Type B pancreatic cell (in vitro differentiated cells): ENCODE data around the gene PCLAF. TPM values are rescaled to one million over a fixed set of nuclear protein-coding genes. Genes with fewer than 3 reads are reported as not detected.
"Not testable (repeated sequence)": the region's sequence is repeated elsewhere in the genome, so short reads cannot be mapped to it uniquely, and the experiment has no call there.

Source experiments
- DNase-seq: peaks from one replicate; pipeline ENCODE4 v3.0.0; 2021; ENCODE audit warnings: mixed read lengths; ENCODE audit not compliant: unreplicated experiment; ENCODE audit errors: extremely low spot score
- H3K27ac Mint-ChIP-seq: 2 replicates; pipeline ENCODE4 v1.8.0; 2021; ENCODE audit warnings: mild to moderate bottlenecking, mixed read lengths
- H3K27me3 Mint-ChIP-seq: 2 replicates; pipeline ENCODE4 v1.8.0; 2021; ENCODE audit warnings: mixed read lengths
- H3K36me3 Mint-ChIP-seq: 2 replicates; pipeline ENCODE4 v1.8.0; 2021; ENCODE audit warnings: mixed read lengths
- H3K4me1 Mint-ChIP-seq: one replicate; pipeline ENCODE4 v1.8.0; 2021; ENCODE audit warnings: mixed read lengths; ENCODE audit not compliant: unreplicated experiment
- H3K4me3 Mint-ChIP-seq: 2 replicates; pipeline ENCODE4 v1.8.0; 2021; ENCODE audit warnings: mild to moderate bottlenecking, mixed read lengths
- H3K9me3 Mint-ChIP-seq: 2 replicates; pipeline ENCODE4 v1.8.0; 2021; ENCODE audit warnings: mixed read lengths
- total RNA-seq: library from RNA; stranded (reverse); gene quantifications from 2 replicates; pipeline ENCODE4 v1.2.1, GENCODE V29; 2021; ENCODE audit warnings: low replicate concordance
- TF ChIP-seq, protein P1 (sequence below): fragments of 200-600 bp; sonication (generic); conservative IDR thresholded peaks from 2 replicates; pipeline ENCODE4 v1.5.0; 2021; ENCODE audit warnings: antibody characterized with exemption, mild to moderate bottlenecking

PCLAF gene
- total RNA-seq, 1 donor from 2014 or later = 45.9 TPM

DNA sequence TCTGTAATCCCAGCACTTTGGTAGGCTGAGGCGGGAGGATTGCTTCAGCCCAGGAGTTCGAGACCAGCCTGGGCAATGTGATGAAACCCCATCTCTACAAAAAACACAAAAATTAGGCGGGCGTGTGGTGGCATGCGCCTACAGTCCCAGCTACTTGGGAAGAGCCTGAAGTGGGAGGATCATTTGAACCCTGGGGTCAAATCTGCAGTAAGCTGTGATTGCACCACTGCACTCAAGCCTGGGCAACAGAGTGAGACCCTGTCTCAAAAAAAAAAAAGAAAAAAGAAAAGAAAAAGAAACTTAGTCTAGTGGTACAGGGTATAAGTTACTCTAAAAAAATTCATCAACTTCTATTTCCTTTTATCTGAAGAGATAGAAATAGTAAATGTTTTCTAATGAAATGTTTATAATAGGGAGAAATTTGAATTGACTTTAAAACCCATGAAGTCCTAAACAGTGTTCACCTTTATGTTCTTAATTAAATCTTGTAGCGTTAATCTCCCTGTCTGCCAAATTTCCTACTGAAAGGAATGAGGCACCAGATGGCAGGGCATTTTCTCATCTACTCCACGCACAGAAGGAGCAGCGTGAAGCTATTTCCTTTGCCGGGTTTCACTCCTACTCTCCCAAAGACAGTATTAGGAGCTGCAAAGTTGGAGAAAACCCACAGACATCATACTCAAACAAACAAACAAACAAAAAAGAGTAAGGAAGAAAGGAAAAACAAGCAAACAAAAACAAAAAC lies 1.9 kb downstream of the PCLAF start:
- Mint-ChIP-seq H3K4me3 (peak overlapping the region; percentile 96), H3K27ac (no peak overlapping the region), H3K9me3 (no peaks in the 10 kb centered on the region), H3K36me3 (peaks cover 9% of the 10 kb centered on the region), H3K4me1 (peaks cover 16% of the 10 kb centered on the region), H3K27me3 (no peaks in the 10 kb centered on the region)
- TF ChIP-seq, protein P1, sequence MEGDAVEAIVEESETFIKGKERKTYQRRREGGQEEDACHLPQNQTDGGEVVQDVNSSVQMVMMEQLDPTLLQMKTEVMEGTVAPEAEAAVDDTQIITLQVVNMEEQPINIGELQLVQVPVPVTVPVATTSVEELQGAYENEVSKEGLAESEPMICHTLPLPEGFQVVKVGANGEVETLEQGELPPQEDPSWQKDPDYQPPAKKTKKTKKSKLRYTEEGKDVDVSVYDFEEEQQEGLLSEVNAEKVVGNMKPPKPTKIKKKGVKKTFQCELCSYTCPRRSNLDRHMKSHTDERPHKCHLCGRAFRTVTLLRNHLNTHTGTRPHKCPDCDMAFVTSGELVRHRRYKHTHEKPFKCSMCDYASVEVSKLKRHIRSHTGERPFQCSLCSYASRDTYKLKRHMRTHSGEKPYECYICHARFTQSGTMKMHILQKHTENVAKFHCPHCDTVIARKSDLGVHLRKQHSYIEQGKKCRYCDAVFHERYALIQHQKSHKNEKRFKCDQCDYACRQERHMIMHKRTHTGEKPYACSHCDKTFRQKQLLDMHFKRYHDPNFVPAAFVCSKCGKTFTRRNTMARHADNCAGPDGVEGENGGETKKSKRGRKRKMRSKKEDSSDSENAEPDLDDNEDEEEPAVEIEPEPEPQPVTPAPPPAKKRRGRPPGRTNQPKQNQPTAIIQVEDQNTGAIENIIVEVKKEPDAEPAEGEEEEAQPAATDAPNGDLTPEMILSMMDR = no peak
- DNase-seq = no peak

- Mint-ChIP-seq H3K27ac (no peak overlapping the region), H3K27me3 (no peaks in the 10 kb centered on the region), H3K4me3 (no peak overlapping the region), H3K36me3 (no peaks in the 10 kb centered on the region), H3K4me1 (no peaks in the 10 kb centered on the region), H3K9me3 (no peaks in the 10 kb centered on the region)
- TF ChIP-seq, protein P1 = no peak
- DNase-seq = no peak
Measured at GRCh38 chr15:64373360-64373759, 7.9 kb downstream of the PCLAF start.

GRCh38 chr15:64371383-64371782 lies 9.9 kb downstream of the PCLAF start:
- not testable (repeated sequence) for H3K27me3 Mint-ChIP-seq, H3K9me3 Mint-ChIP-seq

GRCh38 chr15:64369078-64369607 lies 12.1 kb downstream of the PCLAF start:
- Mint-ChIP-seq H3K9me3 (no peaks in the 10 kb centered on the region), H3K36me3 (no peaks in the 10 kb centered on the region), H3K4me1 (no peaks in the 10 kb centered on the region), H3K27ac (no peak overlapping the region), H3K4me3 (no peak overlapping the region), H3K27me3 (no peaks in the 10 kb centered on the region)
- DNase-seq = no peak
- TF ChIP-seq, protein P1 = no peak

More at GRCh38 chr15:64371383-64371782, 9.9 kb downstream of the PCLAF start:
- DNase-seq, H3K4me3 Mint-ChIP-seq, H3K36me3 Mint-ChIP-seq, H3K27ac Mint-ChIP-seq, H3K4me1 Mint-ChIP-seq: not testable (repeated sequence)

GRCh38 chr15:64361259-64361658 lies 20.0 kb downstream of the PCLAF start:
- Mint-ChIP-seq H3K9me3 (no peaks in the 10 kb centered on the region), H3K27me3 (no peaks in the 10 kb centered on the region), H3K4me1 (peaks cover 4% of the 10 kb centered on the region), H3K27ac (no peak overlapping the region), H3K4me3 (no peak overlapping the region), H3K36me3 (no peaks in the 10 kb centered on the region)
- no peak for DNase-seq
- TF ChIP-seq, protein P1 = no peak

DNA sequence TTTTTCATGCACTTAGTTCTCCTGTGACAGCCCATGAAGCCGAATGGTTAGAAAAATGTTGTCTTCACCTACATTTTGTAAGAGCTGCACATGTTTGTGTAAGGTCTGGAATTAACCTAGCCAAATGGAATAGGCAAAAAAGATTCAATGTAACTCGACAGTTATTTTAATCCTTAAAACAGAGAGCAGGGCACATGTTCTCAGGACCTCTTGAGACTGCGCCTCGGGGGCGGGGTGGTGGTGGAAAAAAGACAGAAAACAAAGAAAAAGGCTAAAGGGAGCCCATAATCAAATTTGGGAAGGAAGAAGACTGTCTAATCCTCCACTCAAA lies 24.6 kb downstream of the PCLAF start:
- Mint-ChIP-seq H3K9me3 (no peaks in the 10 kb centered on the region), H3K36me3 (no peaks in the 10 kb centered on the region), H3K27me3 (no peaks in the 10 kb centered on the region), H3K4me1 (peaks cover 13% of the 10 kb centered on the region), H3K4me3 (peak overlapping the region; percentile 92), H3K27ac (peak overlapping the region; percentile 93)
- TF ChIP-seq, protein P1 = peak; percentile 14
- DNase-seq = no peak
